WTC11 (cell line): Measurements from ENCODE around the gene PCDH1. TPM values are rescaled to one million over a fixed set of nuclear protein-coding genes. Genes with fewer than 3 reads are reported as not detected.

Experiments
- CREM ChIP-seq: sonication (generic); formaldehyde crosslinking; IDR thresholded peaks from 2 replicates; pipeline ENCODE4 v1.8.1; 2022; ENCODE audit warnings: mild to moderate bottlenecking, missing genetic modification reagents, moderate library complexity
- CTCF ChIP-seq: fragments of 200-600 bp; IDR thresholded peaks from 2 replicates; pipeline ENCODE4 v1.8.0; 2022; ENCODE audit warnings: antibody characterized with exemption
- FOXP1 ChIP-seq: sonication (generic); formaldehyde crosslinking; IDR thresholded peaks from 2 replicates; pipeline ENCODE4 v1.8.0; 2022; ENCODE audit warnings: missing genetic modification reagents, mild to moderate bottlenecking, moderate library complexity, borderline replicate concordance
- NFE2L1 ChIP-seq: sonication (generic); formaldehyde crosslinking; IDR thresholded peaks from 2 replicates; pipeline ENCODE4 v1.8.1; 2023; ENCODE audit warnings: missing genetic modification reagents
- NFYB ChIP-seq: sonication (generic); formaldehyde crosslinking; conservative IDR thresholded peaks from 2 replicates; pipeline ENCODE4 v1.8.0; 2022; ENCODE audit warnings: low read depth, missing genetic modification reagents
- RORB ChIP-seq: fragments of 250-450 bp; sonication (Bioruptor Pico); IDR thresholded peaks from 2 replicates; pipeline ENCODE4 v1.9.0; 2021; ENCODE audit warnings: mild to moderate bottlenecking
- TCF7 ChIP-seq: sonication (generic); formaldehyde crosslinking; IDR thresholded peaks from 2 replicates; pipeline ENCODE4 v1.8.0; 2022; ENCODE audit warnings: mild to moderate bottlenecking, low read depth, missing genetic modification reagents, moderate library complexity
- TP53 ChIP-seq: sonication (generic); formaldehyde crosslinking; IDR thresholded peaks from 2 replicates; pipeline ENCODE4 v1.8.1; 2023; ENCODE audit warnings: mild to moderate bottlenecking, missing genetic modification reagents
- USF2 ChIP-seq: sonication (generic); formaldehyde crosslinking; IDR thresholded peaks from 2 replicates; pipeline ENCODE4 v1.8.1; 2023; ENCODE audit warnings: mild to moderate bottlenecking, missing genetic modification reagents, moderate library complexity
- ZBTB21 ChIP-seq: sonication (generic); formaldehyde crosslinking; IDR thresholded peaks from 2 replicates; pipeline ENCODE4 v1.8.1; 2023; ENCODE audit warnings: mild to moderate bottlenecking, missing genetic modification reagents, borderline replicate concordance
- ZNF121 ChIP-seq: sonication (generic); formaldehyde crosslinking; IDR thresholded peaks from 2 replicates; pipeline ENCODE4 v1.8.0; 2023; ENCODE audit warnings: missing genetic modification reagents
- ZNF263 ChIP-seq: sonication (generic); formaldehyde crosslinking; IDR thresholded peaks from 2 replicates; pipeline ENCODE4 v1.8.1; 2022; ENCODE audit warnings: low read depth, mild to moderate bottlenecking, moderate library complexity, missing genetic modification reagents
- ZNF281 ChIP-seq: sonication (generic); formaldehyde crosslinking; IDR thresholded peaks from 2 replicates; pipeline ENCODE4 v1.8.0; 2023; ENCODE audit warnings: mild to moderate bottlenecking, missing genetic modification reagents
- ZNF423 ChIP-seq: fragments of 250-450 bp; sonication (Bioruptor Pico); IDR thresholded peaks from 2 replicates; pipeline ENCODE4 v2.1.2; 2022; ENCODE audit warnings: mild to moderate bottlenecking, moderate library complexity
- ZNF671 ChIP-seq: fragments of 250-450 bp; sonication (Bioruptor Pico); IDR thresholded peaks from 2 replicates; pipeline ENCODE4 v1.8.0; 2021; ENCODE audit warnings: mild to moderate bottlenecking
- total RNA-seq: library from RNA; stranded (reverse); gene quantifications from 3 replicates; pipeline ENCODE4 v1.2.3, GENCODE V29; 2021
- TF ChIP-seq, protein P1 (sequence below): sonication (generic); formaldehyde crosslinking; IDR thresholded peaks from 2 replicates; pipeline ENCODE4 v1.8.1; 2023; ENCODE audit warnings: mild to moderate bottlenecking, missing genetic modification reagents
- TF ChIP-seq, protein P2 (sequence below): sonication (generic); formaldehyde crosslinking; IDR thresholded peaks from 2 replicates; pipeline ENCODE4 v1.8.1; 2022; ENCODE audit warnings: low read depth, missing genetic modification reagents, borderline replicate concordance
- TF ChIP-seq, protein P3 (sequence below): sonication (generic); formaldehyde crosslinking; IDR thresholded peaks from 2 replicates; pipeline ENCODE4 v1.8.1; 2022; ENCODE audit warnings: missing genetic modification reagents, borderline replicate concordance
- TF ChIP-seq, protein P4 (sequence below): sonication (generic); formaldehyde crosslinking; IDR thresholded peaks from 2 replicates; pipeline ENCODE4 v1.8.1; 2023; ENCODE audit warnings: mild to moderate bottlenecking, moderate library complexity, missing genetic modification reagents
- TF ChIP-seq, protein P5 (sequence below): sonication (generic); formaldehyde crosslinking; IDR thresholded peaks from 2 replicates; pipeline ENCODE4 v1.8.1; 2023; ENCODE audit warnings: mild to moderate bottlenecking, missing genetic modification reagents, borderline replicate concordance

PCDH1 gene
- total RNA-seq, 1 experiment from 2014 or later, result 105 TPM

- TF ChIP-seq, protein P1, sequence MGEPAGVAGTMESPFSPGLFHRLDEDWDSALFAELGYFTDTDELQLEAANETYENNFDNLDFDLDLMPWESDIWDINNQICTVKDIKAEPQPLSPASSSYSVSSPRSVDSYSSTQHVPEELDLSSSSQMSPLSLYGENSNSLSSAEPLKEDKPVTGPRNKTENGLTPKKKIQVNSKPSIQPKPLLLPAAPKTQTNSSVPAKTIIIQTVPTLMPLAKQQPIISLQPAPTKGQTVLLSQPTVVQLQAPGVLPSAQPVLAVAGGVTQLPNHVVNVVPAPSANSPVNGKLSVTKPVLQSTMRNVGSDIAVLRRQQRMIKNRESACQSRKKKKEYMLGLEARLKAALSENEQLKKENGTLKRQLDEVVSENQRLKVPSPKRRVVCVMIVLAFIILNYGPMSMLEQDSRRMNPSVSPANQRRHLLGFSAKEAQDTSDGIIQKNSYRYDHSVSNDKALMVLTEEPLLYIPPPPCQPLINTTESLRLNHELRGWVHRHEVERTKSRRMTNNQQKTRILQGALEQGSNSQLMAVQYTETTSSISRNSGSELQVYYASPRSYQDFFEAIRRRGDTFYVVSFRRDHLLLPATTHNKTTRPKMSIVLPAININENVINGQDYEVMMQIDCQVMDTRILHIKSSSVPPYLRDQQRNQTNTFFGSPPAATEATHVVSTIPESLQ, result no peak
- TF ChIP-seq NFYB (CRISPR knock-in tag) (peak; percentile 50), ZNF121 (no peak), TP53 (CRISPR knock-in tag) (peak; percentile 71; the same call in 1 of the 2 replicates), NFE2L1 (CRISPR knock-in tag) (peak; percentile 75; the same call in 1 of the 2 replicates), CTCF (peak; percentile 67), RORB (CRISPR knock-in tag) (no peak), ZNF671 (CRISPR knock-in tag) (no peak), CREM (CRISPR knock-in tag) (no peak), ZNF281 (no peak), FOXP1 (CRISPR knock-in tag) (peak; percentile 48; the same call in 1 of the 2 replicates), USF2 (0 out of 2 replicates have a peak, but pooled peaks have one; percentile 6), ZBTB21 (CRISPR knock-in tag) (no peak; the same call in 1 of the 2 replicates), ZNF263 (CRISPR knock-in tag) (no peak), TCF7 (CRISPR knock-in tag) (no peak), ZNF423 (no peak)
- TF ChIP-seq, protein P2, sequence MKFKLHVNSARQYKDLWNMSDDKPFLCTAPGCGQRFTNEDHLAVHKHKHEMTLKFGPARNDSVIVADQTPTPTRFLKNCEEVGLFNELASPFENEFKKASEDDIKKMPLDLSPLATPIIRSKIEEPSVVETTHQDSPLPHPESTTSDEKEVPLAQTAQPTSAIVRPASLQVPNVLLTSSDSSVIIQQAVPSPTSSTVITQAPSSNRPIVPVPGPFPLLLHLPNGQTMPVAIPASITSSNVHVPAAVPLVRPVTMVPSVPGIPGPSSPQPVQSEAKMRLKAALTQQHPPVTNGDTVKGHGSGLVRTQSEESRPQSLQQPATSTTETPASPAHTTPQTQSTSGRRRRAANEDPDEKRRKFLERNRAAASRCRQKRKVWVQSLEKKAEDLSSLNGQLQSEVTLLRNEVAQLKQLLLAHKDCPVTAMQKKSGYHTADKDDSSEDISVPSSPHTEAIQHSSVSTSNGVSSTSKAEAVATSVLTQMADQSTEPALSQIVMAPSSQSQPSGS (CRISPR knock-in tag), result no peak
- TF ChIP-seq, protein P3, sequence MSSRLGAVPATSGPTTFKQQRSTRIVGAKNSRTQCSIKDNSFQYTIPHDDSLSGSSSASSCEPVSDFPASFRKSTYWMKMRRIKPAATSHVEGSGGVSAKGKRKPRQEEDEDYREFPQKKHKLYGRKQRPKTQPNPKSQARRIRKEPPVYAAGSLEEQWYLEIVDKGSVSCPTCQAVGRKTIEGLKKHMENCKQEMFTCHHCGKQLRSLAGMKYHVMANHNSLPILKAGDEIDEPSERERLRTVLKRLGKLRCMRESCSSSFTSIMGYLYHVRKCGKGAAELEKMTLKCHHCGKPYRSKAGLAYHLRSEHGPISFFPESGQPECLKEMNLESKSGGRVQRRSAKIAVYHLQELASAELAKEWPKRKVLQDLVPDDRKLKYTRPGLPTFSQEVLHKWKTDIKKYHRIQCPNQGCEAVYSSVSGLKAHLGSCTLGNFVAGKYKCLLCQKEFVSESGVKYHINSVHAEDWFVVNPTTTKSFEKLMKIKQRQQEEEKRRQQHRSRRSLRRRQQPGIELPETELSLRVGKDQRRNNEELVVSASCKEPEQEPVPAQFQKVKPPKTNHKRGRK (CRISPR knock-in tag), result no peak
- TF ChIP-seq, protein P4, sequence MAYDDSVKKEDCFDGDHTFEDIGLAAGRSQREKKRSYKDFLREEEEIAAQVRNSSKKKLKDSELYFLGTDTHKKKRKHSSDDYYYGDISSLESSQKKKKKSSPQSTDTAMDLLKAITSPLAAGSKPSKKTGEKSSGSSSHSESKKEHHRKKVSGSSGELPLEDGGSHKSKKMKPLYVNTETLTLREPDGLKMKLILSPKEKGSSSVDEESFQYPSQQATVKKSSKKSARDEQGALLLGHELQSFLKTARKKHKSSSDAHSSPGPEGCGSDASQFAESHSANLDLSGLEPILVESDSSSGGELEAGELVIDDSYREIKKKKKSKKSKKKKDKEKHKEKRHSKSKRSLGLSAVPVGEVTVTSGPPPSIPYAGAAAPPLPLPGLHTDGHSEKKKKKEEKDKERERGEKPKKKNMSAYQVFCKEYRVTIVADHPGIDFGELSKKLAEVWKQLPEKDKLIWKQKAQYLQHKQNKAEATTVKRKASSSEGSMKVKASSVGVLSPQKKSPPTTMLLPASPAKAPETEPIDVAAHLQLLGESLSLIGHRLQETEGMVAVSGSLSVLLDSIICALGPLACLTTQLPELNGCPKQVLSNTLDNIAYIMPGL (CRISPR knock-in tag), result 0 out of 2 replicates have a peak, but pooled peaks have one; percentile 59
- TF ChIP-seq, protein P5, sequence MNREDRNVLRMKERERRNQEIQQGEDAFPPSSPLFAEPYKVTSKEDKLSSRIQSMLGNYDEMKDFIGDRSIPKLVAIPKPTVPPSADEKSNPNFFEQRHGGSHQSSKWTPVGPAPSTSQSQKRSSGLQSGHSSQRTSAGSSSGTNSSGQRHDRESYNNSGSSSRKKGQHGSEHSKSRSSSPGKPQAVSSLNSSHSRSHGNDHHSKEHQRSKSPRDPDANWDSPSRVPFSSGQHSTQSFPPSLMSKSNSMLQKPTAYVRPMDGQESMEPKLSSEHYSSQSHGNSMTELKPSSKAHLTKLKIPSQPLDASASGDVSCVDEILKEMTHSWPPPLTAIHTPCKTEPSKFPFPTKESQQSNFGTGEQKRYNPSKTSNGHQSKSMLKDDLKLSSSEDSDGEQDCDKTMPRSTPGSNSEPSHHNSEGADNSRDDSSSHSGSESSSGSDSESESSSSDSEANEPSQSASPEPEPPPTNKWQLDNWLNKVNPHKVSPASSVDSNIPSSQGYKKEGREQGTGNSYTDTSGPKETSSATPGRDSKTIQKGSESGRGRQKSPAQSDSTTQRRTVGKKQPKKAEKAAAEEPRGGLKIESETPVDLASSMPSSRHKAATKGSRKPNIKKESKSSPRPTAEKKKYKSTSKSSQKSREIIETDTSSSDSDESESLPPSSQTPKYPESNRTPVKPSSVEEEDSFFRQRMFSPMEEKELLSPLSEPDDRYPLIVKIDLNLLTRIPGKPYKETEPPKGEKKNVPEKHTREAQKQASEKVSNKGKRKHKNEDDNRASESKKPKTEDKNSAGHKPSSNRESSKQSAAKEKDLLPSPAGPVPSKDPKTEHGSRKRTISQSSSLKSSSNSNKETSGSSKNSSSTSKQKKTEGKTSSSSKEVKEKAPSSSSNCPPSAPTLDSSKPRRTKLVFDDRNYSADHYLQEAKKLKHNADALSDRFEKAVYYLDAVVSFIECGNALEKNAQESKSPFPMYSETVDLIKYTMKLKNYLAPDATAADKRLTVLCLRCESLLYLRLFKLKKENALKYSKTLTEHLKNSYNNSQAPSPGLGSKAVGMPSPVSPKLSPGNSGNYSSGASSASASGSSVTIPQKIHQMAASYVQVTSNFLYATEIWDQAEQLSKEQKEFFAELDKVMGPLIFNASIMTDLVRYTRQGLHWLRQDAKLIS (CRISPR knock-in tag), result no peak
Measured at GRCh38 chr5:141811287-141812155, 66.7 kb downstream of the PCDH1 start (continued).
